Left renal cortex interstitium (tissue), 4 donors: ENCODE results near the gene KCNC3. TPM values are rescaled to one million over a fixed set of nuclear protein-coding genes. Genes with fewer than 3 reads are reported as not detected.

Experiments
- DNase-seq, 4 donors: peaks; one replicate each; pipeline ENCODE4 v3.0.0-alpha.2; 2013; ENCODE audit warnings: low read depth in 4 of 4, low spot score in 2 of 4, missing footprints in 1 of 4
- polyA plus RNA-seq, 4 donors: library from polyadenylated mRNA; unstranded; fragments of 120-200 nt; gene quantifications; one replicate each; pipeline ENCODE4 v1.2.1, GENCODE V29; 2013; ENCODE audit not compliant: insufficient read length in 4 of 4

The KCNC3 gene
- polyA plus RNA-seq, 4 donors, result 25.0 to 82.0 (median 48.5) TPM

DNA sequence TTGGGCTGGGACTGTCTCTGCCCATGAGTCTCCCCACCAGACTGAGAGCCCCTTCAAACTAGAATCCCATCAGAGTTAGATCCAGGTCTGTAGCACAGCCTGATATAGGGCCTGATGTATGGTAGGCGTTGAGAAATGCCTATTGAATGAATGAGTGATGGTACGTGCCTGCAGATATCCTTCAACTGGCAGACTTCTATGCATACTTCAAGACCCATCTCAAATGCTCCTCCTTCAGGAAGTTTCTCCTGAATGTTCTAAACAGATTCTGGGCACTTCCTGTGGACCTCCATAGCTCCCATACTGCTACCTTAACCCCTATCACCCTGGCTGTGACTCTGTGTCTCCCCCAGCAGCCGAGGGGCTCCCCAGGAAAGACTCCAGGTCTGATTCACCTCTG, 48.2 kb downstream of the KCNC3 start:
- DNase-seq, result no peak

DNA sequence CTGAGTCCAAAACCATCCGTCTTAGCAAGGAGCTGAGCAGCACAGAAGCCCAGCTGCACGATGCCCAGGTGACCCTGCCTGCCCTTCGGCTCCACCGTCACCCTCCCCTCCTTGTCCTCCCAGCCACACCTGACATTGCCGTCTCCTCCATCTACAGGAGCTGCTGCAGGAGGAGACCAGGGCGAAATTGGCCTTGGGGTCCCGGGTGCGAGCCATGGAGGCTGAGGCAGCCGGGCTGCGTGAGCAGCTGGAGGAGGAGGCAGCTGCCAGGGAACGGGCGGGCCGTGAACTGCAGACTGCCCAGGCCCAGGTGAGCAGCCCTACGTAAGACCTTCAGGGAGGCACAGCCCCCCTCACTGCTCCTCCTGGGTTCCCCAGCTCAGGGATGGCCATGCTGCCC, 49.1 kb downstream of the KCNC3 start:
- DNase-seq, result no peak

DNA sequence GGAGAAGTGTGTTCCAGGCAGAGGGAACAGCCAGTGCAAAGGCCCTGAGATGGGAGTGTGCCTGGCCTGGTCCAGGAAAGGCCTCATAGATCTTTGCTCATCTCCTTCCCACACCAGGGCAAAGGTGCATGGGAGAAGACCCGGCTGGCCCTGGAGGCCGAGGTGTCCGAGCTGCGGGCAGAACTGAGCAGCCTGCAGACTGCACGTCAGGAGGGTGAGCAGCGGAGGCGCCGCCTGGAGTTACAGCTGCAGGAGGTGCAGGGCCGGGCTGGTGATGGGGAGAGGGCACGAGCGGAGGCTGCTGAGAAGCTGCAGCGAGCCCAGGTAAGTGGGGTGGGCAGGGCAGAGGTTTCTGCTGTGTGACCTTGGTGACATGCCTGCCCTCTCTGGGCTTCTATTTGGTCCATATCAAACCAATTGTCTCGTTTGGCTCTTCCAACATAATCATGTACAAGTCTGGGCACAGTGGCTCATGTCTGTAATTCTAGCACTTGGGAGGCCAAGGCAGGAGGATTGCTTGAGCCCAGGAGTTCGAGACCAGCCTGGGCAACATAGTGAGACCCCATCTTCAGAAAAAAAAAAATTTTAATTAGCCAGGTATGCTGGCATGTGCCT, 51.1 kb downstream of the KCNC3 start:
- DNase-seq, result no peak

DNA sequence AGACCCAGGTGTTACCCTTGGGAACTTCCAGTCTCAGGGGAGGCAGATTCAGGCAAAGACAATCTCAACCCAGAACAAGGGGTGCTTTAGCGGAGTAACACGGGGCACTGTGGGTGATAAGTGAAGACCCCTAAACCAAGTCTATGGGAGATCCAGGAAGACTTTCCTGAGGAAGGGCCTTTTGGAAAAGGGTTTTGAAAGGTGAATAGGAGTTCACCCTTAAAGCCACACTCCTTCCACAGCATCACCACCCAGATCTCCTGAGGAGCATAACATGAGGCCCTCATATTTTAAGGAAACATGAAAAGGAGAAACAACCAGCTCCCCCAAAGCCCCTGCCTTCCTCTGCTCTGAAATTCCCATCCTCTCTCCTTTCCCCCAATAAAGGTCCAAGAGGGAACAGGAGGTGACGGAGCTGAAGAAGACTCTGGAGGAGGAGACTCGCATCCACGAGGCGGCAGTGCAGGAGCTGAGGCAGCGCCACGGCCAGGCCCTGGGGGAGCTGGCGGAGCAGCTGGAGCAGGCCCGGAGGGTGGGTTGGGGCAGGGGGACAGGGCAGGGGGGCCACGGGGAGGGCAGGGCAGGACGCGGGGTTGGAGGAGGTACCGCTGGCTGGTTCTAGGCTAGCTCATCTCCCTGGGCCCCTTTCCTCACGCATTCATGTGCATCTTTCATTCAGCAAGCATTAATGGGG, 52.7 kb downstream of the KCNC3 start:
- no peak for DNase-seq

DNA sequence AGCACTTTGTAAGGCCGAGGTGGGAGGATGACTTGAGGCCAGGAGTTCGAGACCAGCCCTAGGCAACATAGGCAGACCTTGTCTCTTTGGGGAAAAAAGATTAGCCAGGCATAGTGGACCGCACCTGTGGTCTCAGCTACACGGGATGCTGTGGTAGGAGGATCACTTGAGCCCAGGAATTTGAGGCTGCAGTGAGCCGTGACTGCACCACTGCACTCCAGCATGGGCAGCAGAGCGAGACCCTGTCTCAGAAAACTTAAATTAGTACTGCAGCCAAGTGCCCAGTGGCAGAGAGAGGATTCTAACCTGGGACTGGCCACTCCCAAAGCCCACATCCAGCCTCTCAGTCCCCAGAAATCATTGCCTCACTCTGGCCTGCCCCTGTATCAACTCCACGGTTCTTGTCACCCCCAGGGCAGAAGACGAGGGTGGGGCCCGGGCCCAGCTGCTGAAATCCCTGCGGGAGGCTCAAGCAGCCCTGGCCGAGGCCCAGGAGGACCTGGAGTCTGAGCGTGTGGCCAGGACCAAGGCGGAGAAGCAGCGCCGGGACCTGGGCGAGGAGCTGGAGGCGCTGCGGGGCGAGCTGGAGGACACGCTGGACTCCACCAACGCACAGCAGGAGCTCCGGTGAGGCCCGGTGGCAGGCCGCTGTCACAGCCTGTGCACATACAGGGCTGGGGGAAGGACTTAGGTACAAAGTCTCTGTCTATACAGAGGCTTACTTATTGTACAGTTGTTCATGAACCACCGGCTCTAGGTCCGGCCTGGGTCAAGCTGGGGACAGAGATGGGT, 53.4 kb downstream of the KCNC3 start:
- no peak for DNase-seq

DNA sequence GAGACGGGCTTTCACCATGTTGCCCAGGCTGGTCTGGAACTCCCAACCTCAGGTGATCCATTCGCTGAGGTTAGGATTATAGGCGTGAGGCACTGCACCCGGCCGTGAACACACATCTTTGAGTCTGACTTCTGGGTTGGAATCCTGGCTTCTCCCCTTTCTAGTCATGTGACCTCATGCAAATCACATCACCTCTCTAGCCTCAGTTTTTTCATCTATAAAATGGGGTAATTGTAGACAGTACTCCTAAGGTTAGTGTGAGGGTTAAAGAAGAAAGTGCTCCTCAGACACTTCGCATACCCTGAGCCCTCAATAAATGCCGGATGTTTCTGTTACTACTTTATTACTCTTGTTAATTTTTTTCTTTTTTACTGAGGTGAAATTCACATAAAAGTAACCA, 55.4 kb downstream of the KCNC3 start:
- DNase-seq, result no peak

DNA sequence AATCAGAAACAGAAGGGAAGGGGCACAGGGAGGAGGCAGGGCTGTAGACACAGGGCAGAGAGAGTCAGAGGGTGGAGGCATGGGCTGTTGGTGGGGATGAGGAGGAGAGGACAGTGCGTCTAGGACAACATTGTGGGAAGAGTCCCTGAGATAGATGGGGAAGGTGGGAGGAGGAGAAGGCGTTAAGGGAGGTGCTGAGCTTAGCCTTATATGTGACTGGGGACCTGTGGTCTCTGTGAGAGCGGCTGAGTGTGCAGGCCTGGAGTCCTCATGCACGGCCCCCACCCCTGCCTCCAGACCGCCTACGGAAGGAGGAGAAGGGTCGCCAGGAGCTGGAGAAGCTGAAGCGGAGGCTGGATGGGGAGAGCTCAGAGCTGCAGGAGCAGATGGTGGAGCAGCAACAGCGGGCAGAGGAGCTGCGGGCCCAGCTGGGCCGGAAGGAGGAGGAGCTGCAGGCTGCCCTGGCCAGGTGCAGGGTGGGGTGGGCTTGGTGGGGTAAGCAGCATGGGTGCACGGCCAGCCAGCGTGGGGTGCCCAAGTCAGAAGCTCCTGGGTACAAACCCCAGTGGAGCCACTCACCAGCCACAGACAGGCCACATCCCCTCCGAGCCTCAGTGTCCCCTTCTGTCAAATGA, 56.8 kb downstream of the KCNC3 start:
- DNase-seq, result no peak

DNA sequence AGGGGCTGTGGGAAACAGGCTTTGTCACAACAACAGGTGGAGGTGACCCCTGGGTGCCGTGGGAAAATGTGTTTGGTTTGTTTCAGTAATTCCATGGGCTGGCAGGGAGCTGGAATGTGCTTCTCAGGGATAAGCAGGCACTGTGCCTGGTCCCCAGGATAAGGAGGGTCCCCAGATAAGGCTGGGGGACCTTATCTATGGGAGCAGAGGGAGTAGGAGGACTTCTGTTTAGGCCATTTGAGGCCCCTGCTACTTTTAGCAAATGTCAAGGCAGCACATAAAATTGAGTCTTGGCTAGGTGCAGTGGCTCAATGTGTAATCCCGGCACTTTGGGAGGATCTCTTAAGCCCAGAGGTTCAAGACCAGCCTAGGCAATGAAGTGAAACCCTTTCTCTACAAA, 59.5 kb downstream of the KCNC3 start:
- DNase-seq, result no peak

DNA sequence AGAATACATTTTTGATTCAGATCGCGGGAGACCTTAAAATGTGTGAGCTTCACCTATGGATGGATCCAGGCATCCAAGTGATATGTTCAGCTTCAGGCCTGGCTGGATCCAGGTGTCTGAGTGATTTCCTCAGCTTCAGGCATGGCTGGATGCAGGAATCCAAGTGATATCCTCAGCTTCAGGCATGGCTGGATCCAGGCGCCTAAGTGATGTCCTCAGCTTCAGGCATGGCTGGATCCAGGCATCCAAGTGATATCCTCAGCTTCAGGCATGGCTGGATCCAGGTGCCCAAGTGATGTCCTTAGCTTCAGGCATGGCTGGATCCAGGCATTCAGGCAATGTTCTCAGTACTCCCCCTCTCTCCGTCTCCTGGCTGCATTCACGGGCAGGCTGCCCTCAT, 60.7 kb downstream of the KCNC3 start:
- DNase-seq, result no peak

DNA sequence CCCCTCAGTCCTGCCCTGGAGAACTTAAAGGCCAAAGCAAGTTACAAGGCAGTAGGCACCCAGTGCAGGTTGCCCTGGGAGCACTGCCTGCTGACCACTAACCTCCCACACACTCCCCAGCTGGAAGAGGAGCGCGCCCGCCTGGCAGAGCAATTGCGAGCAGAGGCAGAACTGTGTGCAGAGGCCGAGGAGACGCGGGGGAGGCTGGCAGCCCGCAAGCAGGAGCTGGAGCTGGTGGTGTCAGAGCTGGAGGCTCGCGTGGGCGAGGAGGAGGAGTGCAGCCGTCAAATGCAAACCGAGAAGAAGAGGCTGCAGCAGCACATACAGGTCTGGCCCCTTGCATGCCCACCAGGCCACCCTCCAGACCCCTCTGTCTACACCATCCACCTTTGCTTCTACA, 61.1 kb downstream of the KCNC3 start:
- DNase-seq, result peak in 1 of 4 donors; percentile 13

DNA sequence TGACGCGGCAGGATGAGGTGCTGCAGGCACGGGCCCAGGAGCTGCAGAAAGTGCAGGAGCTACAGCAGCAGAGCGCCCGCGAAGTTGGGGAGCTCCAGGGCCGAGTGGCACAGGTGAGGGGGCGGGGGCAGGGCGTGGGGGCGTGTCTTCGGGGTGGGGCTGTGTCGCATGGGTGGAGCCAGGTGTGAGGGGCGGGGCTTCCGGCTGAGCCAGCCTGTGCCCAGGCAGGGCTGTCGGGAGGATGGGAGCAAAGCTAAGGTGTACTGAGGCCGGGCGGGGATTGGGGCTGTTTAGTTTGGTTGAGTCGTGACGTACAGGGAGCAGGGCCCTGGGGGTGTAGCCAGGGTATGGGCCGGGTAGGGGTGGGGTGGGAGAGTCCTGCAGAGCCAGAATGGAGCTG, 62.3 kb downstream of the KCNC3 start:
- no peak for DNase-seq

DNA sequence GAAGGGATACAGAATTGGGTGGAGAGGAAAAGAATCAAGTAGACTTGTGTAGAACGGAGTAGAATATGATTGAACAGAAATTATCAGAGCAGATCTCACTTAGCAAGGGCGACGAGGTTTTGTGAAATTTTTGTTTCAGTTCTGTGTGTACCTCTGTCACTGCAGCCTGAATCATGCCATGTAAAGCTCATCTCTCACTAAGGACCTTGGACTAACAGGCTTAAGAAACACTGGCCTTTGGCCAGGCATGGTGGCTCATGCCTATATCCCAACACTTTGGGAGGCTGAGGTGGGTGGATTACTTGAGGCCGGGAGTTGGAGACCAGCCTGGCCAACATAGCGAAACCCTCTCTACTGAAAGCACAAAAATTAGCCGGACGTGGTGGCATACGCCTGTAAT, 63.1 kb downstream of the KCNC3 start:
- no peak for DNase-seq

DNA sequence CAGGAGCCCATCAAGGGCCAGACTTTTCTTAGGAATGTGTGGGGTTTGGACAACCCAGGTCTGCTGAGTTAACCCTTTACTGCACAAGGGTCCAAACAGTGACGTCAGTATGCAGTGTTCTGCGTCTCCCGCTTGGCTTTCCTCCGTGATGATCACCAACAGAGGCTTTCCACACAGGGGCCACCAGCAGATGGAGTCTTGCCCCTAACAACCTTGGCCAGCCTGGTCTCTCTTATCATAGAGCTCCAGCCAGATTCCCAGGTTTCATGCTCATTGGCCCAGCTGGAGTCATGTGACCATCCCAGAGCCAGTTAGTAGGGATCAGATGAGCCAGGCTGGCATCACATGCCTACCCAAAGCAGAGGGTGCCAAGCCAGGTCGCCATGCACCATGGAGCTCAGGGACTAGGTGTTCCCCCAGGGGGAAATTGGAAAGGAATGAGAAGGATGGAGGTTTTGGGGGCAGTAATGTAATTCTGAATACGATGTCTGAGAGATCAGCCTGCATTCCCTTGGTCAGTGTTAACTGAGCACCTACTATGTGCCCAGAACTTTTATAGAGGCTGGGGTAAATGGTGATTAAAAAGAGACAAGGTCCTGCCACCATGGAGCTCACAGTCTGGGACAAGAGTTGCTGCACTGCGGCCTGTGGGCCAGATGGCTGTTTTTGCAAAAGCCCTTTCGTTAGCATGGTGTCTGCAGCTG, 64.5 kb downstream of the KCNC3 start:
- no peak for DNase-seq

DNA sequence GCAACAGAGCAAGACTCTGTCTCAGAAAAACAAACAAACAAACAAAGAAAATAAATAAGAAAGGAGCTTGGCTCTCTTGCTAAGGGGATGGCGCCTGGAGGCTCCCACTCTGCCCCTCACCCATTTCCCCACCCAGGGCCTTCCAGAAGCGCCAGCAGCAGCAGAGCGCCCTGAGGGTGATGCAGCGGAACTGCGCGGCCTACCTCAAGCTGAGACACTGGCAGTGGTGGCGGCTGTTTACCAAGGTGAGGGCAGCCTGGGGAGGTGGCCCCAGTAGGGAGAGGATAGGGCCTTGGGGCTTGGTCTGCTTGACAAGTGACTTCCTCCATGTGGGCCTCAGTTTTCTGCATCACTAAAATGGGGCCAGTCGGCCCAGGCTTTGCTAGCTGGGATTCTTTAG, 66.0 kb downstream of the KCNC3 start:
- no peak for DNase-seq

Other genes starting within 250 kb of the KCNC3 start
- under 1 TPM; 0.16 to 0.57 (median 0.23) TPM for gene IZUMO2, start 166.1 kb downstream of the KCNC3 start, polyA plus RNA-seq
- gene MYH14, start 125.8 kb downstream of the KCNC3 start, polyA plus RNA-seq, result 10 to 100 TPM; 20.0 to 31.9 (median 25.0) TPM
- gene NAPSA, start 36.3 kb upstream of the KCNC3 start, polyA plus RNA-seq, result 10 to 100 TPM in 2 of 4 donors, 1 to 10 TPM in 2; 9.0 to 11.0 (median 10.0) TPM
- gene NR1H2, start 47.1 kb upstream of the KCNC3 start, polyA plus RNA-seq, result 10 to 100 TPM; 28.9 to 45.4 (median 40.2) TPM
- gene POLD1, start 55.0 kb upstream of the KCNC3 start, polyA plus RNA-seq, result 10 to 100 TPM; 16.5 to 40.5 (median 33.7) TPM
- 1 to 10 TPM in 2 of 4 donors, under 1 TPM in 2; 0.46 to 1.3 (median 0.90) TPM for gene SPIB, start 89.6 kb upstream of the KCNC3 start, polyA plus RNA-seq
- 1 to 10 TPM in 3 of 4 donors, under 1 TPM in 1; 0.86 to 1.9 (median 1.2) TPM for gene MYBPC2, start 103.5 kb upstream of the KCNC3 start, polyA plus RNA-seq
- gene EMC10, start 147.1 kb upstream of the KCNC3 start, polyA plus RNA-seq, result 100 to 1,000 TPM; 109 to 209 (median 150) TPM
- 10 to 100 TPM in 2 of 4 donors, 1 to 10 TPM in 2; 6.6 to 12.4 (median 9.5) TPM for gene GARIN5A, start 147.5 kb upstream of the KCNC3 start, polyA plus RNA-seq
- 10 to 100 TPM in 3 of 4 donors, 1 to 10 TPM in 1; 8.9 to 20.2 (median 15.2) TPM for gene JOSD2, start 181.8 kb upstream of the KCNC3 start, polyA plus RNA-seq
- gene ASPDH, start 184.5 kb upstream of the KCNC3 start, polyA plus RNA-seq, result 10 to 100 TPM in 2 of 4 donors, 1 to 10 TPM in 2; 7.2 to 13.3 (median 10.6) TPM
- 10 to 100 TPM; 15.0 to 27.1 (median 22.9) TPM for gene LRRC4B, start 239.1 kb upstream of the KCNC3 start, polyA plus RNA-seq